B cell (primary cell): ENCODE results near the gene RPA3. TPM values are rescaled to one million over a fixed set of nuclear protein-coding genes. Genes with fewer than 3 reads are reported as not detected.

Experiments used
- ATAC-seq: fragments of 200-7000 bp; cut with Tn5 transposase; one replicate; pipeline ENCODE4 v1.10.0; 2021; ENCODE audit warnings: low read depth, mild to moderate bottlenecking, moderate number of reproducible peaks, moderate library complexity
- CTCF ChIA-PET: fragments of 350-600 bp; sonication (Branson Sonifier 250); formaldehyde crosslinking; loops from one replicate; lab custom pipeline; 2021; ENCODE audit warnings: antibody characterized with exemption, inconsistent platforms; lab: Charles Lee
- POLR2A ChIA-PET: fragments of 350-600 bp; sonication (Branson Sonifier 250); formaldehyde crosslinking; loops from one replicate; lab custom pipeline; 2021; ENCODE audit warnings: antibody characterized with exemption; lab: Charles Lee
- DNase-seq: peaks from one replicate; pipeline ENCODE4 v3.0.0; 2013
- H2AFZ ChIP-seq: 2 replicates; pipeline ENCODE4 v1.6.1; 2012; ENCODE audit warnings: mild to moderate bottlenecking, low read depth, low read length; ENCODE audit not compliant: insufficient read depth, poor library complexity, severe bottlenecking
- H3K27ac ChIP-seq, 2 donors: 1 replicate in 1 of 2; 2 replicates in 1 of 2; pipeline ENCODE4 v1.5.1; 2012 to 2013; ENCODE audit warnings: low read length in 2 of 2, mild to moderate bottlenecking in 2 of 2, moderate library complexity in 1 of 2
- H3K27me3 ChIP-seq, 4 experiments: fragments of 200-600 bp in 1 of 4; sonication (generic) in 1 of 4; replicated peaks in 1 of 4; 1 replicate in 2 of 4; 2 replicates in 2 of 4; pipeline versions ENCODE4 v1.6.1 to v1.7.0; 2013 to 2016; ENCODE audit warnings: low read length in 3 of 4, mild to moderate bottlenecking in 2 of 4, mixed read lengths in 1 of 4, moderate library complexity in 1 of 4; ENCODE audit not compliant: insufficient read depth in 4 of 4, control insufficient read depth in 3 of 4; ENCODE audit errors: control extremely low read depth in 1 of 4
- H3K36me3 ChIP-seq, 2 experiments: replicated peaks in 1 of 2; 1 replicate in 1 of 2; 2 replicates in 1 of 2; pipeline versions ENCODE4 v1.6.1 to v1.7.1; 2013; ENCODE audit warnings: low read length in 1 of 2; ENCODE audit not compliant: insufficient read depth in 2 of 2, control insufficient read depth in 1 of 2; ENCODE audit errors: control extremely low read depth in 1 of 2, extremely low read depth in 1 of 2
- H3K4me1 ChIP-seq, 2 donors: fragments of 200-600 bp in 1 of 2; sonication (generic) in 1 of 2; 1 replicate in 1 of 2; 2 replicates in 1 of 2; pipeline versions ENCODE4 v1.5.1 to v1.6.1; 2013 to 2017; ENCODE audit warnings: low read length in 2 of 2; ENCODE audit not compliant: control insufficient read depth in 2 of 2, insufficient read depth in 2 of 2
- H3K4me2 ChIP-seq: replicated peaks from 2 replicates; pipeline ENCODE3; 2012; ENCODE audit warnings: mild to moderate bottlenecking, low read depth, low read length; ENCODE audit not compliant: poor library complexity, severe bottlenecking
- H3K4me3 ChIP-seq, 5 experiments: fragments of 200-600 bp in 1 of 5; sonication (generic) in 1 of 5; 1 replicate in 3 of 5; 2 replicates in 2 of 5; pipeline versions ENCODE4 v1.5.1 to v1.7.0; 2011 to 2016; ENCODE audit warnings: low read length in 4 of 5, mild to moderate bottlenecking in 4 of 5, low read depth in 2 of 5, control low read depth in 1 of 5, moderate library complexity in 1 of 5; ENCODE audit not compliant: insufficient read depth in 1 of 5; ENCODE audit errors: control extremely low read depth in 1 of 5, extremely low read depth in 1 of 5
- H3K79me2 ChIP-seq: fragments of 200-600 bp; sonication (generic); one replicate; pipeline ENCODE4 v1.6.0; 2016; ENCODE audit warnings: low read length; ENCODE audit not compliant: control insufficient read depth, insufficient read depth
- H3K9ac ChIP-seq: fragments of 200-600 bp; sonication (generic); 2 replicates; pipeline ENCODE4 v1.6.1; 2017; ENCODE audit warnings: mild to moderate bottlenecking, low read length, moderate library complexity
- H3K9me3 ChIP-seq, 3 donors: one replicate each; pipeline versions ENCODE4 v1.6.1 to v1.7.1; 2013; ENCODE audit warnings: low read length in 2 of 3; ENCODE audit not compliant: control insufficient read depth in 2 of 3, insufficient read depth in 1 of 3; ENCODE audit errors: control extremely low read depth in 1 of 3
- H4K20me1 ChIP-seq: 2 replicates; pipeline ENCODE4 v1.6.0; 2012; ENCODE audit warnings: mild to moderate bottlenecking, low read length; ENCODE audit not compliant: insufficient read depth, control insufficient read depth, poor library complexity, severe bottlenecking
- H3K27ac Mint-ChIP-seq: one replicate; pipeline ENCODE4 v1.8.0; 2021; ENCODE audit warnings: mixed read lengths
- H3K27me3 Mint-ChIP-seq: one replicate; pipeline ENCODE4 v1.8.0; 2021; ENCODE audit warnings: mixed read lengths
- H3K4me1 Mint-ChIP-seq: one replicate; pipeline ENCODE4 v1.8.0; 2021; ENCODE audit warnings: mixed read lengths
- H3K4me3 Mint-ChIP-seq: one replicate; pipeline ENCODE4 v1.8.0; 2021; ENCODE audit warnings: mixed read lengths
- H3K9me3 Mint-ChIP-seq: one replicate; pipeline ENCODE4 v1.8.0; 2022; ENCODE audit warnings: mixed read lengths; ENCODE audit not compliant: insufficient read depth
- EZH2 ChIP-seq: IDR thresholded peaks from 2 replicates; pipeline ENCODE4 v1.6.1; 2012; ENCODE audit warnings: borderline replicate concordance, low read depth, mild to moderate bottlenecking, moderate library complexity, low read length; ENCODE audit not compliant: insufficient read depth, poor library complexity, severe bottlenecking
- WGBS: methylation state at CpG from one replicate; pipeline ENCODE4 v1.1.5; 2013; ENCODE audit warnings: missing lambda C conversion rate; ENCODE audit not compliant: insufficient coverage; 5-methylcytosine and 5-hydroxymethylcytosine counted together
- intact Hi-C: fragments of 100-400 bp; cut with micrococcal nuclease; formaldehyde crosslinking; loops from one replicate; pipeline ENCODE4 v1.10.0; 2022
- polyA plus RNA-seq: library from polyadenylated mRNA; depleted of rRNA; stranded (reverse); fragments of >200 nt; gene quantifications from 2 replicates; pipeline ENCODE4 v1.2.3, GENCODE V29; 2012
- total RNA-seq, 2 donors: library from RNA; stranded (reverse); fragments of 120-200 nt in 1 of 2; gene quantifications; 1 replicate in 1 of 2; 2 replicates in 1 of 2; pipeline versions ENCODE4 v1.2.3 to v1.2.4, GENCODE V29; 2013 to 2022
- TF ChIP-seq, protein P1 (sequence below): fragments of 200-600 bp; IDR thresholded peaks from one replicate; pipeline ENCODE4 v1.8.0; 2022; ENCODE audit warnings: antibody characterized with exemption, mild to moderate bottlenecking

Gene RPA3
- total and polyA plus RNA-seq, 2 donors (not counting 1 experiment from before 2014, with no cell fraction given), result 25.6 to 49.3 TPM

GRCh38 chr7:7702826-7703225, 15.6 kb downstream of the RPA3 start:
- no peak overlapping the region for H3K4me3 ChIP-seq
- no peaks in the 10 kb centered on the region for H3K9me3 ChIP-seq
- ATAC-seq, result no peak
- no peak overlapping the region for H2AFZ ChIP-seq
- intact Hi-C loops, result no loop called here
- Mint-ChIP-seq H3K9me3 (no peaks in the 10 kb centered on the region), H3K4me3 (no peak overlapping the region), H3K4me1 (peaks cover 45% of the 10 kb centered on the region), H3K27ac (no peak overlapping the region), H3K27me3 (no peaks in the 10 kb centered on the region)
- no peak overlapping the region for H3K27ac ChIP-seq
- 97% methylated on average over 3 of the region's 4 CpGs for WGBS
- DNase-seq, result no peak
- H3K27me3 ChIP-seq, result no peaks in the 10 kb centered on the region
- H3K4me1 ChIP-seq, result peaks cover 24% of the 10 kb centered on the region in 2 donors
- TF ChIP-seq, protein P1, sequence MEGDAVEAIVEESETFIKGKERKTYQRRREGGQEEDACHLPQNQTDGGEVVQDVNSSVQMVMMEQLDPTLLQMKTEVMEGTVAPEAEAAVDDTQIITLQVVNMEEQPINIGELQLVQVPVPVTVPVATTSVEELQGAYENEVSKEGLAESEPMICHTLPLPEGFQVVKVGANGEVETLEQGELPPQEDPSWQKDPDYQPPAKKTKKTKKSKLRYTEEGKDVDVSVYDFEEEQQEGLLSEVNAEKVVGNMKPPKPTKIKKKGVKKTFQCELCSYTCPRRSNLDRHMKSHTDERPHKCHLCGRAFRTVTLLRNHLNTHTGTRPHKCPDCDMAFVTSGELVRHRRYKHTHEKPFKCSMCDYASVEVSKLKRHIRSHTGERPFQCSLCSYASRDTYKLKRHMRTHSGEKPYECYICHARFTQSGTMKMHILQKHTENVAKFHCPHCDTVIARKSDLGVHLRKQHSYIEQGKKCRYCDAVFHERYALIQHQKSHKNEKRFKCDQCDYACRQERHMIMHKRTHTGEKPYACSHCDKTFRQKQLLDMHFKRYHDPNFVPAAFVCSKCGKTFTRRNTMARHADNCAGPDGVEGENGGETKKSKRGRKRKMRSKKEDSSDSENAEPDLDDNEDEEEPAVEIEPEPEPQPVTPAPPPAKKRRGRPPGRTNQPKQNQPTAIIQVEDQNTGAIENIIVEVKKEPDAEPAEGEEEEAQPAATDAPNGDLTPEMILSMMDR, result no peak
- TF ChIP-seq EZH2, result no peak
- peaks cover 8% of the 10 kb centered on the region for H4K20me1 ChIP-seq
- no peak overlapping the region for H3K9ac ChIP-seq
- CTCF ChIA-PET, result interaction anchor here (1.2 kb wide), 1 partner anchor 22 kb away, joined by 5 read pairs; no protein-coding TSS in a partner anchor
- H3K79me2 ChIP-seq, result peaks cover 19% of the 10 kb centered on the region
- no peak overlapping the region for H3K4me2 ChIP-seq
- POLR2A ChIA-PET, result interaction anchor here (0.6 kb wide), 1 partner anchor 69 kb away, joined by 3 read pairs; no protein-coding TSS in a partner anchor
- H3K36me3 ChIP-seq, result no peaks in the 10 kb centered on the region

DNA sequence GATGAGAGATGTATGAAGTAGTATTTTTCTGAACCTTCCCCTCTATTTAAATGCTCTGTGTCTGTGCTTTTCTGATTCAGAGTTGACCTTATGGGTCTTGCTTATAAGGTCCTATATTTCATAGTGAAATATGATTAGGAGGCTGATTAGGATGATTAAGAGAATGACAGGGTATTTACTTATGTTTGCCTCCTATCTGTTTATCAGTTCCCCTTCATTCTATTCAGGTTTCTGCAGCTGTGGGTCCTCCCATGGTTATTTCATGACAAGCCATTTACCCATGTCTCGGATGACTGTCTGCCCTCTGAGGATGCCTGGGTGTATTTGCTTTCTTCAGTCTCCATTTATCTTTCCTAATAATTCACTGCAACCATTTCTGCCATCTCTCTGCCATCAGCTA, 16.9 kb downstream of the RPA3 start:
- Mint-ChIP-seq H3K27ac (no peak overlapping the region), H3K27me3 (no peaks in the 10 kb centered on the region), H3K9me3 (no peaks in the 10 kb centered on the region), H3K4me1 (peaks cover 45% of the 10 kb centered on the region), H3K4me3 (no peak overlapping the region)
- Histone ChIP-seq H4K20me1 (peaks cover 2% of the 10 kb centered on the region), H2AFZ (no peak overlapping the region), H3K9me3 (no peaks in the 10 kb centered on the region), H3K4me1 (peaks cover 21 to 22% of the 10 kb centered on the region in 2 donors), H3K4me3 (no peak overlapping the region), H3K4me2 (no peak overlapping the region), H3K27ac (no peak overlapping the region), H3K36me3 (no peaks in the 10 kb centered on the region), H3K27me3 (no peaks in the 10 kb centered on the region), H3K79me2 (peaks cover 32% of the 10 kb centered on the region), H3K9ac (no peak overlapping the region)
- WGBS, result no CpG with 5 or more reads among the region's 1 CpG
- DNase-seq (no peak), ATAC-seq (no peak)
- intact Hi-C loops, result no loop called here
- no peak for TF ChIP-seq EZH2
- TF ChIP-seq, protein P1, result no peak
- ChIA-PET POLR2A (no interaction called here), CTCF (interaction anchor here (0.9 to 1.2 kb wide), 2 partner anchors 20 to 290 kb away, joined by 3 to 5 read pairs; no protein-coding TSS in a partner anchor)
